ENCODE measurements around the gene CAMKK2.
A peak's percentile ranks its signal among the peaks of the same experiment; 100 is the strongest.

The CAMKK2 gene

DNA sequence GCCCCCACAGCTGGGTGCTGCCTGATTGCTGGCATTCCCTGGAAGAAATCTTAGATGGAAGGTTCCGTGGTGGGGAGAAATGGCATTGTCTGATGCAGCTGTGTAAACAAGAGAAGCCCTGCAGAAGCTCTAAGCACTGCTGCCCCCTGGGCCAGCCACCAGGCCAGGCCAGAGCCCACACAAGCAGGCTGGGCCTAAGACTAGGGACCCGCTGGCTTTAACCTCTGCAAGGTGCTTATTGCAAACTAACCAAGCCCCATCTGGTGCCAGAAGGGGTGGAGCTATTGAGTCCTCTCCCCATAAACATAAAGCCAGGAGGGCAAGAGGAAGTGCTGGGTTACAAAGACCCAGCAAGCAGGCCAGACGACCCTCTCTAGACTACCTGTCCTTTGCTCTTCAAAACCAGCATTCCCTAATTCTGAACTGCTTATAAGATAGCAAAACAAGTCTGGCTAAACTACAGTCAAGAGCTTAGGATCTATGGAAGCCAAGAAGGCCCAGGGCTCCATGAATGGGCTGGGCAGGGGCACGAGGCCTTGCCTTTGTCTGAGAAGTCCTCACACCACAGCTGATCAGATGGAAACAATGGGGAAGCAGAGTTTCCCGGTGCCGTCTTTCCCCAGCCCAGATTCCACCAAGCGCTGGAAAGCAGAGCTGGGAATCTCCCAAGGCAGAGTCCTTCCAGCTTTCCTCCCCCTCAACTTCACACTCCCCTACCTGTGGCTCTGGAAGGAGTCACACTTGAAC lies 57.7 kb downstream of the CAMKK2 start:
- no peak overlapping the region for H3K4me3 ChIP-seq (ENCODE audit: low read depth, low read length)
- no peak for DNase-seq (ENCODE audit: low read depth)
- TF ChIP-seq, protein P1, sequence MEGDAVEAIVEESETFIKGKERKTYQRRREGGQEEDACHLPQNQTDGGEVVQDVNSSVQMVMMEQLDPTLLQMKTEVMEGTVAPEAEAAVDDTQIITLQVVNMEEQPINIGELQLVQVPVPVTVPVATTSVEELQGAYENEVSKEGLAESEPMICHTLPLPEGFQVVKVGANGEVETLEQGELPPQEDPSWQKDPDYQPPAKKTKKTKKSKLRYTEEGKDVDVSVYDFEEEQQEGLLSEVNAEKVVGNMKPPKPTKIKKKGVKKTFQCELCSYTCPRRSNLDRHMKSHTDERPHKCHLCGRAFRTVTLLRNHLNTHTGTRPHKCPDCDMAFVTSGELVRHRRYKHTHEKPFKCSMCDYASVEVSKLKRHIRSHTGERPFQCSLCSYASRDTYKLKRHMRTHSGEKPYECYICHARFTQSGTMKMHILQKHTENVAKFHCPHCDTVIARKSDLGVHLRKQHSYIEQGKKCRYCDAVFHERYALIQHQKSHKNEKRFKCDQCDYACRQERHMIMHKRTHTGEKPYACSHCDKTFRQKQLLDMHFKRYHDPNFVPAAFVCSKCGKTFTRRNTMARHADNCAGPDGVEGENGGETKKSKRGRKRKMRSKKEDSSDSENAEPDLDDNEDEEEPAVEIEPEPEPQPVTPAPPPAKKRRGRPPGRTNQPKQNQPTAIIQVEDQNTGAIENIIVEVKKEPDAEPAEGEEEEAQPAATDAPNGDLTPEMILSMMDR (conservative IDR thresholded peaks at IDR 0.05; ENCODE audit: low read depth, low read length) = no peak

DNA sequence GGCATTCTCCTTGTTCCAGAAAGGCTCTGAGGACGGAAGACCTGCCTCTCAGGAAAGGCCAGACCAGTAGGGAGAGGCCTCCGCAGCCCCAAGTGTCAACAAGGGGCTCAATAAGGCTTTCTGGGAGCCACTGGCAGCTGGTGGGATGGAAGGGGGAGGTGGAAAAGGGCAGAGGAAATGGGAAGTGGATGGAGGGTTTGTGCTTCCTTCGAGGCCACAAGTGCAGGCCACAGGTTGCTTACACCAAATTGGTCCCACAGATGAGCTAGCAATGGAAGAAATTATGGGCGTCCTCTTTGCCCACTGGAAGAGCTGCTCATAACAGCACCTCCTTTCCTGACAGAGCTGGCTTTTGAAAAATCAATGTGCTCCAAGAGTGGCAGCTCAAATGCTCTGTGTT lies 58.4 kb downstream of the CAMKK2 start:
- DNase-seq (ENCODE audit: low read depth) = no peak
- no peak overlapping the region for H3K4me3 ChIP-seq (ENCODE audit: low read depth, low read length)
- TF ChIP-seq, protein P1 (conservative IDR thresholded peaks at IDR 0.05; ENCODE audit: low read depth, low read length) = no peak

DNA sequence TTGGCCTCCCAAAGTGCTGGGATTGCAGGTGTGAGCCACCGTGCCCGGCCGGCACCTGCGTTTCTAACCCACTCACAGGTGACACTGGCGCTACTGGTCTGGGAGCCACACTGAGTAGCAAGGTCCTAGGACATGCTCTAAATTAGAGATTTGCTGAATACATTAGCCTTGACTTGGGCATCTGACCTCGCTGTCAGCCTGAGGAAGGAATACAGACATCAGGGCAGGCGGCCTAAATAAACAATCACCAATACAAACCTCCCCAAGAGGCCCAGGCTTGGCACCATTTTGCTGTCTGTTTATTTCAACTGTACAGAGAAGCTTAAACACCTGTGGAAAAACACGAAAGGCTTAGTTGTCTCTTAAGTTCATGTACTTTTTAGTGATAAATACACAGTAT lies 59.1 kb downstream of the CAMKK2 start:
- TF ChIP-seq, protein P1 (conservative IDR thresholded peaks at IDR 0.05; ENCODE audit: low read depth, low read length) = no peak
- H3K4me3 ChIP-seq (ENCODE audit: low read depth, low read length) = no peak overlapping the region
- DNase-seq (ENCODE audit: low read depth) = no peak

DNA sequence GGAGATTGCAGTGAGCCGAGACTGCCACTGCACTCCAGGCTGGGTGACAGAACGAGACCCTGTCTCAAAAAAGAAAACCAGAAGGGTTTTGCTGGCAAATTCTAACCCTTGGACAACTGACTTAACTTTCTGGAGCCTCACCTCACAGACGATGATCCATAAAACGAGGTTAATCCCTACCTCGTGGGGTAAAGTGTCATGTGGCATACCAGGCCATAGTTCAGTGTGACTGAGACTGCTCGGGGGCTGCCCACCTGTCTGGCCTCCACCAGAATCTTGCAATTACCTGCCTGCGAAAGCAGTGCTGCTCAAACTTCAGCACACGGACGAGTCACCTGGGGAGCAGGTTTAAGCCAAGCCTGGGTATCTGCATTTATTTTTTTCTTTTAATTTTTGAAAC lies 59.7 kb downstream of the CAMKK2 start:
- DNase-seq (ENCODE audit: low read depth) = no peak
- no peak overlapping the region for H3K4me3 ChIP-seq (ENCODE audit: low read depth, low read length)
- TF ChIP-seq, protein P1 (conservative IDR thresholded peaks at IDR 0.05; ENCODE audit: low read depth, low read length) = no peak

DNA sequence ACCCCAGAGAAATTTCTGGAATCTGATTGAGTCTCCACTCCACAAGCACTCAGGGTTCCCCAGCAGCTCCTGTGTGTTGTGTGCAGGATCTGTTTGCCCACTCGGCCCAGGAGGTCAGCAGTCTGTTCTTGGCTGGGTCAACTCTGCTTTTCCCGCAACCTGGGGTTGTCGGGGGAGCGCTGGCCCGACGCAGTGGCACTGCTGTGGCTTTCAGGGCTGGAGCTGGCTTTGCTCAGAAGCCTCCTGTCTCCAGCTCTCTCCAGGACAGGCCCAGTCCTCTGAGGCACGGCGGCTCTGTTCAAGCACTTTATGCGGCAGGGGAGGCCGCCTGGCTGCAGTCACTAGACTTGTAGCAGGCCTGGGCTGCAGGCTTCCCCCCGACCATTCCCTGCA lies 62.9 kb downstream of the CAMKK2 start:
- TF ChIP-seq, protein P1 (conservative IDR thresholded peaks at IDR 0.05; ENCODE audit: low read depth, low read length) = no peak
- DNase-seq (ENCODE audit: low read depth) = no peak
- H3K4me3 ChIP-seq (ENCODE audit: low read depth, low read length) = no peak overlapping the region

DNA sequence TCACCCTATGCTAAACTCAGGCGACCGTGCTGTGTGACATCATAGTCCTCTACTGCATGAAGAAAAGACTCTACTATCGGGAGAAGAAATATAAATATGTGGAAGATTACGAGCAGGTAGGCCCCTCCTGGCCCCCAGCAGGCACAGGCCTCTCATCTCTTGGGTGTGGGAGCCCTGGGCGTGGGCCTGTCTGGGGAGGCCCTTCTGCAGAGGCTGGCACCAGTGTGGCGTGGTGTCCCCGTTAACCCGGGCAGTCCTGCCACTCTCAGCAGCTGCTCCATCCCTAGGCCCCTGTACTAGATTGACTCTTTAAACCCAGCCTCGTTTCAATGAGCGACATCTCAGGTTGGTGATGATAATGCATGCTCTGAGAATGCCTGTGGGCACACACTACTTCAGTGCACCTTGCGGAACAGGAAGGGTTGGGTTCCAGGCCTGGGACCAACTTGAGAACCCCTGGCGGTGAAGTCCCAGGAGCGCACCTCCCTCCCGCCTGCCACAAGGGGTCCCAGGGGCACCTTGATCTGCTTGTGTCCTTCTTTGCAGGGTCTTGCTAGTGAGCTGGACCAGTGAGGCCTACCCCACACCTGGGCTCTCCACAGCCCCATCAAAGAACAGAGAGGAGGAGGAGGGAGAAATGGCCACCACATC lies 63.4 kb downstream of the CAMKK2 start:
- TF ChIP-seq, protein P1 (conservative IDR thresholded peaks at IDR 0.05; ENCODE audit: low read depth, low read length) = peak; percentile 7
- no peak for DNase-seq (ENCODE audit: low read depth)
- H3K4me3 ChIP-seq (ENCODE audit: low read depth, low read length) = no peak overlapping the region

DNA sequence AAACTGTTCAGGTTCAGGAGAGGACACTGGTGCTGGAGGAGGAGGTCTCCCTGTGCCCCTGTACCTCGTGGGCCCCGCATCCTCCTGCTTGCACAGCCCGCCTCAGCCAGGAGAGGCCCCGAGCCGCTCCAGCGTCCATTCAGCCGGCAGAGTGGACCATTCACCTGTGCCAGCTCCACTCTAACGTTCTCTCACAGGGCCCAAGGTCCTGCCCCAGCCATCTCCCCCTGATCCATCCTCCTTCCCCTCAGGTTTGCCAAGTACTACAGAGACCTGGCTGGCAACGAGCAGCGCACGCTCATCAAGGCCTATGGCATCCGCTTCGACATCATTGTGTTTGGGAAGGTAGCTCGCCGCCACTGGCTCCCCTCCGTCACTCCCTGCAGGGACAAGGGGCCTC lies 64.3 kb downstream of the CAMKK2 start:
- no peak overlapping the region for H3K4me3 ChIP-seq (ENCODE audit: low read depth, low read length)
- TF ChIP-seq, protein P1 (conservative IDR thresholded peaks at IDR 0.05; ENCODE audit: low read depth, low read length) = no peak
- DNase-seq (ENCODE audit: low read depth) = no peak
